Testis (tissue), 3 donors: Measurements from ENCODE around the gene MAMLD1. TPM values are rescaled to one million over a fixed set of nuclear protein-coding genes. Genes with fewer than 3 reads are reported as not detected.

ENCODE experiments used
- DNase-seq: peaks from one replicate; pipeline ENCODE4 v3.0.0-alpha.2; 2019
- H3K27ac ChIP-seq, 2 donors: fragments of 200-600 bp; sonication (generic); one replicate each; pipeline ENCODE4 v1.5.1; 2019
- H3K27me3 ChIP-seq: fragments of 200-600 bp; sonication (generic); one replicate; pipeline ENCODE4 v1.5.1; 2019
- H3K36me3 ChIP-seq: fragments of 200-600 bp; sonication (generic); one replicate; pipeline ENCODE4 v1.5.1; 2017; ENCODE audit warnings: low read depth; ENCODE audit errors: missing control alignments
- H3K4me1 ChIP-seq: fragments of 200-600 bp; sonication (generic); one replicate; pipeline ENCODE4 v1.5.1; 2019
- H3K4me3 ChIP-seq, 2 donors: fragments of 200-600 bp; sonication (generic); one replicate each; pipeline ENCODE4 v1.5.1; 2017 to 2019
- H3K9me3 ChIP-seq: fragments of 200-600 bp; sonication (generic); one replicate; pipeline ENCODE4 v1.5.1; 2017
- POLR2A ChIP-seq: fragments of 450-650 bp; IDR thresholded peaks from one replicate; pipeline ENCODE4 v1.6.1; 2017; ENCODE audit warnings: antibody characterized with exemption, mild to moderate bottlenecking, moderate library complexity
- WGBS, 2 donors: methylation state at CpG; one replicate each; pipeline ENCODE4 v1.1.5; 2018; 5-methylcytosine and 5-hydroxymethylcytosine counted together
- intact Hi-C: fragments of 100-400 bp; cut with DNase I; formaldehyde crosslinking; loops from one replicate; pipeline ENCODE4 v1.15.1; 2023; ENCODE audit warnings: low total_unique reads
- polyA plus RNA-seq: library from polyadenylated mRNA; stranded (reverse); fragments of 350-450 nt; fragmentation: Illumina TruSeq; extraction: RNeasy Lipid Tissue Mini Kit (QIAGEN cat#74804); gene quantifications from one replicate; pipeline ENCODE4 v1.2.3, GENCODE V29; 2014; ENCODE audit warnings: low read depth, low replicate concordance; ENCODE audit not compliant: insufficient read depth
- total RNA-seq, 2 donors: library from RNA; depleted of rRNA; stranded (reverse); fragments of >200 nt; gene quantifications; one replicate each; pipeline ENCODE4 v1.2.3, GENCODE V29; 2016
- TF ChIP-seq, protein P1 (sequence below), 3 experiments: fragments of 450-650 bp in 2 of 3; fragments of 200-600 bp in 1 of 3; sonication (generic) in 1 of 3; IDR thresholded peaks; one replicate each; pipeline ENCODE4 v1.5.1; 2016 to 2019; ENCODE audit warnings: antibody characterized with exemption in 3 of 3, mild to moderate bottlenecking in 2 of 3, moderate library complexity in 1 of 3

MAMLD1 gene
- total and polyA plus RNA-seq, 3 donors from 2014 or later: 31.3 to 91.5 (median 70.6) TPM

DNA sequence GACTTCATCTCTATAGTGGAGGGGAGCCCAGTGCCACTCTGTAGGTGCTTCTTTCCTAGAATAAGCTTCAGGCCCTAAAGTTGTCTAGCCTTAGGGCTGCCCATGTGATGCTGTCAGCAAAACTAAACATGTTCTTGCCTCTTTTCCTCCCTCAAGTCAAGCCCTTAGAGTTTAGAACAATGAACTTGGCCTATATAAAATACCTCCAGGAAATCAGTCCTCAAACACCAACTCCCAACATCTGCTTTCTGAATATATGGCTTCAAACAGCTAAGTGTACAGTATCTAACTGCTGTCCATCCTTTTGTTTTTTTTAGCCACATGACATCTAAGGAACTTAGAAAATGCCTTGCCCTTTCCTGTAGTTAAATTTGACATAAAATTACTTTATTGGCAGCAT, 91.0 kb downstream of the MAMLD1 start:
- no peaks in the 10 kb centered on the region for H3K36me3 ChIP-seq
- intact Hi-C loops: no loop called here
- no peak overlapping the region for H3K27ac ChIP-seq
- H3K27me3 ChIP-seq: no peaks in the 10 kb centered on the region
- no peaks in the 10 kb centered on the region for H3K4me1 ChIP-seq
- no peaks in the 10 kb centered on the region for H3K9me3 ChIP-seq
- no peak for DNase-seq
- H3K4me3 ChIP-seq: no peak overlapping the region
- TF ChIP-seq, protein P1, sequence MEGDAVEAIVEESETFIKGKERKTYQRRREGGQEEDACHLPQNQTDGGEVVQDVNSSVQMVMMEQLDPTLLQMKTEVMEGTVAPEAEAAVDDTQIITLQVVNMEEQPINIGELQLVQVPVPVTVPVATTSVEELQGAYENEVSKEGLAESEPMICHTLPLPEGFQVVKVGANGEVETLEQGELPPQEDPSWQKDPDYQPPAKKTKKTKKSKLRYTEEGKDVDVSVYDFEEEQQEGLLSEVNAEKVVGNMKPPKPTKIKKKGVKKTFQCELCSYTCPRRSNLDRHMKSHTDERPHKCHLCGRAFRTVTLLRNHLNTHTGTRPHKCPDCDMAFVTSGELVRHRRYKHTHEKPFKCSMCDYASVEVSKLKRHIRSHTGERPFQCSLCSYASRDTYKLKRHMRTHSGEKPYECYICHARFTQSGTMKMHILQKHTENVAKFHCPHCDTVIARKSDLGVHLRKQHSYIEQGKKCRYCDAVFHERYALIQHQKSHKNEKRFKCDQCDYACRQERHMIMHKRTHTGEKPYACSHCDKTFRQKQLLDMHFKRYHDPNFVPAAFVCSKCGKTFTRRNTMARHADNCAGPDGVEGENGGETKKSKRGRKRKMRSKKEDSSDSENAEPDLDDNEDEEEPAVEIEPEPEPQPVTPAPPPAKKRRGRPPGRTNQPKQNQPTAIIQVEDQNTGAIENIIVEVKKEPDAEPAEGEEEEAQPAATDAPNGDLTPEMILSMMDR (IDR thresholded peaks at IDR 0.05): no peak
- TF ChIP-seq POLR2A: no peak

DNA sequence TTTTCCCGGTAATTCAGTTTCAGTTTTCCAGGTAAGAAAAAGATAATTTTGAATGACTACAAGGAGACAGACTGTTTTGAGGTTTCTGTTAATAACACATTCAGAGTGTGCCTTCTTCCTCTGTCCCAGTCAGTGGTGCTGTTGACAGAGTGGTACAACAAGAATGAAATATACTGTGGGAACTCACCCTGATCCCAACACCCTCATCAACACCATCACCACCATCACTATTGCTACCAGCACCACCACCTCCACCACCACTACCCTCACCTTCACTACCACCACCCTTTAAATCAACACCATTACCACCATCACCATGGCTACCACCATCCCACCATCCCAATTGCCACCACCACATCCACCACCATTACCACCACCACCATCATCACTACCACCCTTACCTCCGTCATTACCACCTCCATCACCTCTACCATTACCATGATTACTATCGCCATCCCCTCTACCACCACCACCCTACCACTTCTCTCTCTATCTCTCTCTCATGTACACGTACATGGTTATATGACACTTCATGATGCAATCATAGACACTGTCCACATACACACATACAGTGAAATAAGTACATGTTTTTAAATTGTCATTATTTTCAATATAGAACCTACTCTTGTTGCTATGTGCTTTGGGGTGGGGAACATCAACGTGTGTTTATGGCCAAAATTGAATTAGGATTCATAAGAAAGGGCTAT, 91.5 kb downstream of the MAMLD1 start:
- Histone ChIP-seq H3K9me3 (no peaks in the 10 kb centered on the region), H3K27ac (no peak overlapping the region), H3K4me1 (no peaks in the 10 kb centered on the region), H3K36me3 (no peaks in the 10 kb centered on the region), H3K4me3 (no peak overlapping the region), H3K27me3 (no peaks in the 10 kb centered on the region)
- DNase-seq: no peak
- TF ChIP-seq POLR2A: no peak
- TF ChIP-seq, protein P1 (IDR thresholded peaks at IDR 0.05): no peak
- intact Hi-C loops: no loop called here
- 67 to 68% methylated on average over 5 of the region's 5 CpGs for WGBS, 2 donors

DNA sequence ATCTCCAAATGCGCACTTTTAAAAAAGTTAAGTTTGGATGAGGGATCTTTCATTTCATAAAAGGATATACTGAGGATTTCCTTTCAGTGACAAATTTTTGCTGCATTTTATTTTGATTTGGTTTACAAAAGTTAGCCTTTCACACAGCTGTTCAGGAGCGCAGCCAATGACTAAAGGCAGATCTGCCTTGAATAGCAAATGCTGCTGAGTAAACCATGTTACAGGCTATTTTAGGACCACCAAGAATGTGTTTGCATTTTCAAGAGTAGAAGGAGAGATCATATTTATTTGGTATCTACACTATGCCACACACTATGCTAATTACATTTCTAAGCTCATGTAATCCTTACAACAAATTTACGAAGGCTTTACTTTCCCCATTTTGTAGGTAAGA, 92.1 kb downstream of the MAMLD1 start:
- Histone ChIP-seq H3K36me3 (no peaks in the 10 kb centered on the region), H3K4me1 (no peaks in the 10 kb centered on the region), H3K4me3 (no peak overlapping the region), H3K9me3 (no peaks in the 10 kb centered on the region), H3K27ac (no peak overlapping the region), H3K27me3 (no peaks in the 10 kb centered on the region)
- DNase-seq: no peak
- TF ChIP-seq POLR2A: no peak
- TF ChIP-seq, protein P1 (IDR thresholded peaks at IDR 0.05): no peak
- intact Hi-C loops: no loop called here
- WGBS, 2 donors: 72 to 77% methylated on average over 3 of the region's 3 CpGs

DNA sequence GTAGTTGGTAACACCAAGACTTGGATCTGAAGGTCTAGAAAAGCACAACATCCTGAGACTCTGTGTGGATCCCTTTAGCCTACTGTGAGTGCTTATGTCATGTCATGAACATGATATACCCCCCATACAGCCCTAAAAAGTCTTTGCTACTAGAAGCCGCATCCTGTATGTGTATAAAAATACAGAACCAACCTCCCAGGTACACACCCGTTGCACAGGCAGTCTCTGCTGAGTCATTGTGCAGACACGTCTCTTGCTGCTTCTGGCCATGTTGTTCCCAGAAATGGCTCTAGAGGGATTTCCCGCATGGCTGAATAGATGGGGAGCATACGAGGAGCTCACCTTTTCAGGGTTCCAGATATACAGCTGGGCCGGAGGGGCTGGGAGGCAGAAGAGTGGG, 93.3 kb downstream of the MAMLD1 start:
- H3K4me1 ChIP-seq: no peaks in the 10 kb centered on the region
- DNase-seq: no peak
- no peak overlapping the region for H3K4me3 ChIP-seq
- TF ChIP-seq, protein P1 (IDR thresholded peaks at IDR 0.05): no peak
- TF ChIP-seq POLR2A: no peak
- no peaks in the 10 kb centered on the region for H3K9me3 ChIP-seq
- no peaks in the 10 kb centered on the region for H3K36me3 ChIP-seq
- intact Hi-C loops: no loop called here
- H3K27me3 ChIP-seq: no peaks in the 10 kb centered on the region
- WGBS, 2 donors: 78 to 92% methylated on average over 6 of the region's 6 CpGs
- no peak overlapping the region for H3K27ac ChIP-seq

DNA sequence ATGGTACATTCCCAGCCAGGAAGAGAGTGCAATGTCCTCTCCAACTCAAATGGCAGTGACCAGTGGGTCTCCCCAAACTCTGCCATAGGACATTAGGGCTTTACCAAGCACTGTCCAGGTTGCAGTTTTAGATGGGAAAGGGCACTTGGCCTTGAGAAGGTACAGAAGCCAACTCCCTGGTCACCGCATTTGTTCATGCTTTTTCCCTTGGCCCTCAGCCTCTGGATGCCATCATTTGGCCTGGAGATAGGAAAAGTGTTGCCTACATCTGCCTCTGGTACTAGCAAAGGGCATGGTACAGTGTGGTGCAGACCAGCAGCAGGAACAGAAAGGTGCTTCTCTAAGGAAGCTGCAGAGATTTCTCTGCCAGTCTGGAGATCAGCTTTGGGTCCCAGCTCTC, 93.8 kb downstream of the MAMLD1 start:
- H3K27ac ChIP-seq: no peak overlapping the region
- intact Hi-C loops: no loop called here
- H3K4me3 ChIP-seq: no peak overlapping the region
- DNase-seq: no peak
- H3K27me3 ChIP-seq: no peaks in the 10 kb centered on the region
- no peaks in the 10 kb centered on the region for H3K36me3 ChIP-seq
- no peak for TF ChIP-seq POLR2A
- TF ChIP-seq, protein P1 (IDR thresholded peaks at IDR 0.05): no peak
- H3K4me1 ChIP-seq: no peaks in the 10 kb centered on the region
- 91% methylated on average over 1 of the region's 1 CpG; no CpG with 5 or more reads in 1 of the 2 donors for WGBS, 2 donors
- H3K9me3 ChIP-seq: no peaks in the 10 kb centered on the region
